Anterior cingulate cortex (tissue), 58 donors: Measurements from ENCODE around the gene BDH1.
"Not testable (repeated sequence)": the region's sequence is repeated elsewhere in the genome, so short reads cannot be mapped to it uniquely, and the experiment has no call there.

Experiments used
- DNase-seq, 58 donors: peaks; one replicate each; lab custom pipeline; 2025; lab: John Stamatoyannopoulos, UW

Gene BDH1

GRCh38 chr3:197522881-197523441 is 32.8 kb downstream of the BDH1 start:
- DNase-seq = no peak

- no peak for DNase-seq
Observed at GRCh38 chr3:197522183-197522715, 33.5 kb downstream of the BDH1 start.

- no peak for DNase-seq
Observed at GRCh38 chr3:197521277-197522182, 34.2 kb downstream of the BDH1 start.

GRCh38 chr3:197520311-197521276 is 35.2 kb downstream of the BDH1 start:
- peak in 42 of 58 donors; percentile 16 to 76 (median 48) for DNase-seq

DNA sequence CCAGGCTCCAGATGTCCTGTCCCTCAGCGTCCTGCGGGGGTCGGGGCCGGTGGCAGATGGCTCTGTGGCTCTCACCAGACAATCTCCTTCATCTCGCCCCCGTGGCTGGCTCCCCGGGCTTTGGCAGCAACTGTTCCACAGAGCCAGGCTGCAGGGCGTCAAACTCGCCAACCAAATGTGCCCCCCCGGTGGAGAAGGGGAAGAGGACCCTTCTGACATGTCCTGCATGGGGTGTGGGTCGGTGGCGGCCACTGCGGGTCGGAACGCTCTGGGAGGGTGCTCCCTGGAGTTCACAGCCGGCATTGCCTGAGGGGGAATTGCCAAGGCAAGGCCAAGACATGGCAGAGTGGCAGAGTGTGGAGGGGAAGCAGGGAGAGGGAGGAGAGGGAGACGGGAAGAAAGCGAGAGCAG is 36.0 kb downstream of the BDH1 start:
- no peak for DNase-seq

DNA sequence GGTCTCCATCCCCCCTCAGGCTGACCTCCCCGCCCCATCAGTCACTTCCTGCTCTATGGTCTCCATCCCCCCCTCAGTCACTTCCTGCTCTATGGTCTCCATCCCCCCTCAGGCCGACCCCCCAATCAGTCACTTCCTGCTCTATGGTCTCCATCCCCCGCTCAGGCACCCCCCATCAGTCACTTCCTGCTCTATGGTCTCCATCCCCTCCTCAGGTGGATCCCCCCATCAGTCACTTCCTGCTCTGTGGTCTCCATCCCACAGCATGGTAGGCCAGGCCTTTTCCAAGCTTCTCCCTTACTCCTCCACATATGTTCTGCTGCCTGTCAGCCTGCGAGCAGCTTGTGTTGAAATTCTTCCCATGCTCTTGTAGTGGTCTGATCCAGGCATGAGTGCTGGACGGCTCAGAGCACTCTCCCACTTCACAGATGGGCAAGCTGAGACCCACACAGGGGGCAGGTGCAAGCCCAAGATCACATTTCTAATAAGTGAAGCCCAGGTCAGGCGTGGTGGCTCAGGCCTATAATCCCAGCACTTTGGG is 36.8 kb downstream of the BDH1 start:
- no peak for DNase-seq

DNA sequence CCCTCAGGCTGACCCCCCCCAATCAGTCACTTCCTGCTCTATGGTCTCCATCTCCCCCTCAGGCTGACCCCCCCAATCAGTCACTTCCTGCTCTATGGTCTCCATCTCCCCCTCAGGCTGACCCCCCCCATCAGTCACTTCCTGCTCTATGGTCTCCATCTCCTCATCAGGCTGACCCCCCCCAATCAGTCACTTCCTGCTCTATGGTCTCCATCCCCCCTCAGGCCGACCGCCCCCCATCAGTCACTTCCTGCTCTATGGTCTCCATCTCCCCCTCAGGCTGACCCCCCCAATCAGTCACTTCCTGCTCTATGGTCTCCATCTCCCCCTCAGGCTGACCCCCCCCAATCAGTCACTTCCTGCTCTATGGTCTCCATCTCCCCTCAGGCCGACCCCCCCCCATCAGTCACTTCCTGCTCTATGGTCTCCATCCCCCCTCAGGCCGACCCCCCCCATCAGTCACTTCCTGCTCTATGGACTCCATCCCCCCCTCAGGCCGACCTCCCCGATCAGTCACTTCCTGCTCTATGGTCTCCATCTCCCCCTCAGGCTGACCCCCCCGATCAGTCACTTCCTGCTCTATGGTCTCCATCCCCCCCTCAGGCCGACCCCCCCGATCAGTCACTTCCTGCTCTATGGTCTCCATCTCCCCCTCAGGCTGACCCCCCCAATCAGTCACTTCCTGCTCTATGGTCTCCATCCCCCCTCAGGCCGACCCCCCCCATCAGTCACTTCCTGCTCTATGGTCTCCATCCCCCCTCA is 37.7 kb downstream of the BDH1 start:
- not testable (repeated sequence) for DNase-seq

- DNase-seq = not testable (repeated sequence)
Observed at GRCh38 chr3:197516890-197517606, 38.7 kb downstream of the BDH1 start.

DNA sequence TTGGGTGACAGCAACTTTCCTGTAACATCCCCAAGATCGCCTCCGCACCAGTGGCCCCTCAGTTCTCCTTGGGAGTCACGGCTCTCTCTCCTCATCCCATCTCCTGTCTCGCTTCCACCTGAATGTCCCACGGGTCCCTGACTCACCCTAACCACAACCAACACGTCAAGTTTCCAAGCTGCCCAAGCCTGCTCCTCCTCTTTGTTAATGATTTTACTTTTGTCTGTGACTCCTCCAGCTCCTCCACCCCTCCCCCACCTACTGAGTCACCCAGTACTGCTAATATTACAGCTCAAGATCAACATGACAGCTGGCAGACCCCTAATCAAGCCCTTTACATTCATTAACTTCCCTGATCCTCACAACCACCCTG is 39.3 kb downstream of the BDH1 start:
- DNase-seq = no peak

- DNase-seq = no peak
Observed at GRCh38 chr3:197514786-197515355, 40.9 kb downstream of the BDH1 start.

- DNase-seq = no peak
Observed at GRCh38 chr3:197513953-197514785, 41.6 kb downstream of the BDH1 start.

GRCh38 chr3:197512691-197513571 is 42.8 kb downstream of the BDH1 start:
- DNase-seq = no peak

GRCh38 chr3:197511853-197512635 is 43.7 kb downstream of the BDH1 start:
- no peak for DNase-seq

DNA sequence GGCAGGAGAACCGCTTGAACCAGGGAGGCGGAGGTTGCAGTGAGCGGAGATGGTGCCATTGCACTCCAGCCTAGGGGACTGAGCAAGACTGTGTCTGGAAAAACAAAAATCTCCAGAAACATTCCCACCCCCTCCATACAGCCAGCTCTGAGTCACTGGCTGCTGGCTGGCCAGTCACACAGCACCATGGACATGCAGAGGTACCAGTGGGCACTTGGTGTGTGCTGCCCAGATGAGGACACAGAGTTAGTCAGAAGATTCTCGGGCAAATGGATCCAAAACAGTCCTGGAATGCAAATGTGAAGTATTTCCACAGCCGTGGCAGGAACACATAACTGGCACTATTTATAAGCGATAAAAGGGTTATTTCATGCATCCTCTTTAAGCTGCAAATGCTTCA is 44.6 kb downstream of the BDH1 start:
- DNase-seq = peak in 21 of 58 donors; percentile 6 to 63 (median 29)

GRCh38 chr3:197510642-197511018 is 45.1 kb downstream of the BDH1 start:
- peak in 1 of 58 donors; percentile 14 for DNase-seq
